Neural cell (in vitro differentiated cells): ENCODE measurements around the gene PKNOX2. TPM values are rescaled to one million over a fixed set of nuclear protein-coding genes. Genes with fewer than 3 reads are reported as not detected.

Experiments
- H2AFZ ChIP-seq: fragments of 200-600, 300-800 bp; sonication (generic), shearing (Covaris generic); 2 replicates; pipeline ENCODE4 v1.6.0; 2014; ENCODE audit warnings: low read depth, mild to moderate bottlenecking, antibody characterized with exemption, low read length, moderate library complexity
- H3F3A ChIP-seq: fragments of 200-600 bp; shearing (Covaris generic); 2 replicates; pipeline ENCODE4 v1.6.1; 2016; ENCODE audit warnings: mild to moderate bottlenecking, moderate library complexity, mixed read lengths, antibody characterized with exemption, low read length; ENCODE audit not compliant: insufficient read depth, poor library complexity, severe bottlenecking
- H3K27ac ChIP-seq: fragments of 200-600, 300-800 bp; sonication (generic), shearing (Covaris generic); 2 replicates; pipeline ENCODE4 v1.5.1; 2014; ENCODE audit warnings: mild to moderate bottlenecking, low read length, moderate library complexity
- H3K27me3 ChIP-seq: fragments of 300-800, 200-600 bp; sonication (generic), shearing (Covaris generic); 2 replicates; pipeline ENCODE4 v1.6.0; 2014; ENCODE audit warnings: mild to moderate bottlenecking, low read depth, low read length, moderate library complexity; ENCODE audit not compliant: insufficient read depth
- H3K36me3 ChIP-seq: fragments of 300-800, 200-600 bp; sonication (generic), shearing (Covaris generic); 2 replicates; pipeline ENCODE4 v1.5.1; 2014; ENCODE audit warnings: mild to moderate bottlenecking, antibody characterized with exemption, low read length, moderate library complexity; ENCODE audit not compliant: insufficient read depth
- H3K4me2 ChIP-seq: fragments of 300-800, 200-600 bp; sonication (generic), shearing (Covaris generic); 2 replicates; pipeline ENCODE4 v1.6.0; 2014; ENCODE audit warnings: mild to moderate bottlenecking, low read length
- H3K4me3 ChIP-seq: fragments of 300-800, 200-600 bp; sonication (generic), shearing (Covaris generic); 2 replicates; pipeline ENCODE4 v1.5.1; 2014; ENCODE audit warnings: mild to moderate bottlenecking, low read length, moderate library complexity
- H3K79me2 ChIP-seq: fragments of 200-600 bp; shearing (Covaris generic); replicated peaks from 2 replicates; pipeline ENCODE4 v1.6.0; 2014; ENCODE audit warnings: mild to moderate bottlenecking, low read length, moderate library complexity; ENCODE audit not compliant: insufficient read depth
- H3K9ac ChIP-seq: fragments of 300-800, 200-600 bp; sonication (generic), shearing (Covaris generic); 2 replicates; pipeline ENCODE4 v1.6.1; 2016; ENCODE audit warnings: mild to moderate bottlenecking, low read length, mixed read lengths
- H3K9me2 ChIP-seq: fragments of 200-600 bp; shearing (Covaris generic); 2 replicates; pipeline ENCODE4 v1.6.1; 2016; ENCODE audit warnings: mild to moderate bottlenecking, low read length, mixed read lengths; ENCODE audit not compliant: insufficient read depth
- H3K9me3 ChIP-seq: fragments of 200-600, 300-800 bp; sonication (generic), shearing (Covaris generic); 2 replicates; pipeline ENCODE4 v1.6.1; 2016; ENCODE audit warnings: mild to moderate bottlenecking, mixed run types, low read length, moderate library complexity, mixed read lengths
- H4K20me1 ChIP-seq: fragments of 200-600 bp; shearing (Covaris generic); 2 replicates; pipeline ENCODE4 v1.6.1; 2016; ENCODE audit warnings: mild to moderate bottlenecking, mixed run types; ENCODE audit not compliant: insufficient read depth
- EP300 ChIP-seq: fragments of 450-650 bp; conservative IDR thresholded peaks from 2 replicates; pipeline ENCODE4 v1.6.1; 2014; ENCODE audit warnings: antibody characterized with exemption, mild to moderate bottlenecking, moderate library complexity; ENCODE audit not compliant: poor library complexity, severe bottlenecking
- EZH2 ChIP-seq: fragments of 200-600, 300-800 bp; shearing (Covaris generic), sonication (generic); IDR thresholded peaks from 2 replicates; pipeline ENCODE4 v1.6.1; 2014; ENCODE audit warnings: antibody characterized with exemption, low read length, borderline replicate concordance, mild to moderate bottlenecking; ENCODE audit not compliant: insufficient read depth, poor library complexity, severe bottlenecking
- MXI1 ChIP-seq: fragments of 450-650 bp; conservative IDR thresholded peaks from 2 replicates; pipeline ENCODE4 v1.6.1; 2014; ENCODE audit warnings: antibody characterized with exemption, mild to moderate bottlenecking; ENCODE audit not compliant: poor library complexity, severe bottlenecking
- POLR2AphosphoS5 ChIP-seq: IDR thresholded peaks from 2 replicates; pipeline ENCODE4 v1.6.1; 2012
- RAD21 ChIP-seq: fragments of 450-650 bp; conservative IDR thresholded peaks from 2 replicates; pipeline ENCODE4 v1.6.1; 2014; ENCODE audit warnings: antibody characterized with exemption, mild to moderate bottlenecking, moderate library complexity
- SMC3 ChIP-seq: fragments of 450-650 bp; conservative IDR thresholded peaks from 2 replicates; pipeline ENCODE4 v1.6.1; 2014; ENCODE audit warnings: antibody characterized with exemption, mild to moderate bottlenecking, moderate library complexity; ENCODE audit not compliant: poor library complexity
- TAF1 ChIP-seq: IDR thresholded peaks from 2 replicates; pipeline ENCODE4 v1.6.1; 2012; ENCODE audit warnings: low read depth
- polyA plus RNA-seq: library from polyadenylated mRNA; depleted of rRNA; stranded (reverse); fragments of >200 nt; gene quantifications from 2 replicates; pipeline ENCODE4 v1.2.3, GENCODE V29; 2014
- TF ChIP-seq, protein P1 (sequence below): IDR thresholded peaks from 2 replicates; pipeline ENCODE4 v1.6.1; 2012; ENCODE audit warnings: borderline replicate concordance
- TF ChIP-seq, protein P2 (sequence below): fragments of 450-650 bp; IDR thresholded peaks from 2 replicates; pipeline ENCODE4 v1.5.1; 2014; ENCODE audit warnings: antibody characterized with exemption, mild to moderate bottlenecking, moderate library complexity; ENCODE audit not compliant: poor library complexity, severe bottlenecking

Gene PKNOX2
- polyA plus RNA-seq, 1 donor from 2014 or later: 0.99 TPM

DNA sequence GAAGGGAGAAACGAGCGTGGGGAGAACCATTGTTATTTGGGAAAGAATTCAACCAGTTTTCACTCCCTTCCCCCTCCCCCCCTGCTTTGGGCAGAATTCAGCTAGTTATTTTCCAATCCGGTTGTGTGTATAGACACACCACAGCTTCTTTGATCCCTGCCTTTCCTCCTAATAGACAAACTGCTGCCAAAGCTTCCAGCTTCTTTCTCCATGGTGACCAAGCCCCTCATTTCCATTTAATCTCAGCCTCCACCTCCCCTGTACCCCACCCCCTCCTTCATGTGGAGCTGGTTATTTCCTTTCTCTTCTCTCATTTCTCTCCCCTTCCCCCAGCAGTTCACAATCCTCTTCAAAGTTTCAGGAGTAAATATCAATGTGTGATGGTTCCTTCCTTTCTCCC is 24.8 kb upstream of the PKNOX2 start:
- H4K20me1 ChIP-seq: no peaks in the 10 kb centered on the region
- H3K27ac ChIP-seq: no peak overlapping the region
- no peak overlapping the region for H3K4me2 ChIP-seq
- TF ChIP-seq EZH2 (no peak), TAF1 (no peak), SMC3 (no peak), POLR2AphosphoS5 (no peak), MXI1 (no peak), EP300 (no peak), RAD21 (no peak)
- TF ChIP-seq, protein P1, sequence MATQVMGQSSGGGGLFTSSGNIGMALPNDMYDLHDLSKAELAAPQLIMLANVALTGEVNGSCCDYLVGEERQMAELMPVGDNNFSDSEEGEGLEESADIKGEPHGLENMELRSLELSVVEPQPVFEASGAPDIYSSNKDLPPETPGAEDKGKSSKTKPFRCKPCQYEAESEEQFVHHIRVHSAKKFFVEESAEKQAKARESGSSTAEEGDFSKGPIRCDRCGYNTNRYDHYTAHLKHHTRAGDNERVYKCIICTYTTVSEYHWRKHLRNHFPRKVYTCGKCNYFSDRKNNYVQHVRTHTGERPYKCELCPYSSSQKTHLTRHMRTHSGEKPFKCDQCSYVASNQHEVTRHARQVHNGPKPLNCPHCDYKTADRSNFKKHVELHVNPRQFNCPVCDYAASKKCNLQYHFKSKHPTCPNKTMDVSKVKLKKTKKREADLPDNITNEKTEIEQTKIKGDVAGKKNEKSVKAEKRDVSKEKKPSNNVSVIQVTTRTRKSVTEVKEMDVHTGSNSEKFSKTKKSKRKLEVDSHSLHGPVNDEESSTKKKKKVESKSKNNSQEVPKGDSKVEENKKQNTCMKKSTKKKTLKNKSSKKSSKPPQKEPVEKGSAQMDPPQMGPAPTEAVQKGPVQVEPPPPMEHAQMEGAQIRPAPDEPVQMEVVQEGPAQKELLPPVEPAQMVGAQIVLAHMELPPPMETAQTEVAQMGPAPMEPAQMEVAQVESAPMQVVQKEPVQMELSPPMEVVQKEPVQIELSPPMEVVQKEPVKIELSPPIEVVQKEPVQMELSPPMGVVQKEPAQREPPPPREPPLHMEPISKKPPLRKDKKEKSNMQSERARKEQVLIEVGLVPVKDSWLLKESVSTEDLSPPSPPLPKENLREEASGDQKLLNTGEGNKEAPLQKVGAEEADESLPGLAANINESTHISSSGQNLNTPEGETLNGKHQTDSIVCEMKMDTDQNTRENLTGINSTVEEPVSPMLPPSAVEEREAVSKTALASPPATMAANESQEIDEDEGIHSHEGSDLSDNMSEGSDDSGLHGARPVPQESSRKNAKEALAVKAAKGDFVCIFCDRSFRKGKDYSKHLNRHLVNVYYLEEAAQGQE: no peak
- TF ChIP-seq, protein P2, sequence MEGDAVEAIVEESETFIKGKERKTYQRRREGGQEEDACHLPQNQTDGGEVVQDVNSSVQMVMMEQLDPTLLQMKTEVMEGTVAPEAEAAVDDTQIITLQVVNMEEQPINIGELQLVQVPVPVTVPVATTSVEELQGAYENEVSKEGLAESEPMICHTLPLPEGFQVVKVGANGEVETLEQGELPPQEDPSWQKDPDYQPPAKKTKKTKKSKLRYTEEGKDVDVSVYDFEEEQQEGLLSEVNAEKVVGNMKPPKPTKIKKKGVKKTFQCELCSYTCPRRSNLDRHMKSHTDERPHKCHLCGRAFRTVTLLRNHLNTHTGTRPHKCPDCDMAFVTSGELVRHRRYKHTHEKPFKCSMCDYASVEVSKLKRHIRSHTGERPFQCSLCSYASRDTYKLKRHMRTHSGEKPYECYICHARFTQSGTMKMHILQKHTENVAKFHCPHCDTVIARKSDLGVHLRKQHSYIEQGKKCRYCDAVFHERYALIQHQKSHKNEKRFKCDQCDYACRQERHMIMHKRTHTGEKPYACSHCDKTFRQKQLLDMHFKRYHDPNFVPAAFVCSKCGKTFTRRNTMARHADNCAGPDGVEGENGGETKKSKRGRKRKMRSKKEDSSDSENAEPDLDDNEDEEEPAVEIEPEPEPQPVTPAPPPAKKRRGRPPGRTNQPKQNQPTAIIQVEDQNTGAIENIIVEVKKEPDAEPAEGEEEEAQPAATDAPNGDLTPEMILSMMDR: no peak
- no peak overlapping the region for H2AFZ ChIP-seq
- H3F3A ChIP-seq: no peaks in the 10 kb centered on the region
- H3K9me3 ChIP-seq: no peaks in the 10 kb centered on the region
- H3K9ac ChIP-seq: no peak overlapping the region
- no peaks in the 10 kb centered on the region for H3K36me3 ChIP-seq
- no peaks in the 10 kb centered on the region for H3K27me3 ChIP-seq
- no peaks in the 10 kb centered on the region for H3K79me2 ChIP-seq
- no peak overlapping the region for H3K4me3 ChIP-seq
- no peaks in the 10 kb centered on the region for H3K9me2 ChIP-seq

DNA sequence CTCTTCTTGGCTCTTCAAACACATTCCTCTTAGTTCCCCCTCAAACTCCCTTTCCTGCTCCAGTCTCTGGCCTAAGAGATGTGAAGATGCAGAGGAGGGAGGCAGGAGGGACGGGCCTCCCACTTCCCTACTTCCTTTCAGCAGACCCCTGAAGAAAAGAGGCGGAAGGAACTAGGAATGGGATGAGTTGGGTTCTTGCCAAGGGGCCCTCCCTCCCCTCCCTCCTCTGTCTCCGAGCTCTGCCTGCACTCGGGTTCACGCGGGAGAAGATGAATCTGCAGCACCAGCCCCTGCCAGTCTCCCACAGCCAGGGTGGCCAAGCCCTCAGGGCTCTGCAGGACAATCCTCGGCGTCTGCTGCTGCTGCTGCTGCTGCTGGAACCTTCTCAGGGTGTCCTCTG is 24.3 kb upstream of the PKNOX2 start:
- Histone ChIP-seq H3K4me2 (no peak overlapping the region), H2AFZ (no peak overlapping the region)

More for the DNA sequence above, 24.3 kb upstream of the PKNOX2 start:
- TF ChIP-seq POLR2AphosphoS5 (no peak), RAD21 (no peak), TAF1 (no peak), EZH2 (no peak), EP300 (no peak)
- TF ChIP-seq, protein P2: no peak
- TF ChIP-seq, protein P1: no peak
- H3K4me3 ChIP-seq: no peak overlapping the region
- no peak overlapping the region for H3K9ac ChIP-seq
- no peaks in the 10 kb centered on the region for H3K27me3 ChIP-seq
- no peaks in the 10 kb centered on the region for H3K9me2 ChIP-seq
- no peaks in the 10 kb centered on the region for H4K20me1 ChIP-seq
- H3K27ac ChIP-seq: no peak overlapping the region
- no peaks in the 10 kb centered on the region for H3K9me3 ChIP-seq
- no peaks in the 10 kb centered on the region for H3K79me2 ChIP-seq
- no peaks in the 10 kb centered on the region for H3F3A ChIP-seq
- no peaks in the 10 kb centered on the region for H3K36me3 ChIP-seq
